Measurements from ENCODE around the gene KCNIP4. TPM values are rescaled to one million over a fixed set of nuclear protein-coding genes. Genes with fewer than 3 reads are reported as not detected.

KCNIP4 gene
- polyA plus RNA-seq, 1 donor (not counting 4 experiments of a cell fraction or from before 2014, with no cell fraction given), result 0.07 TPM

DNA sequence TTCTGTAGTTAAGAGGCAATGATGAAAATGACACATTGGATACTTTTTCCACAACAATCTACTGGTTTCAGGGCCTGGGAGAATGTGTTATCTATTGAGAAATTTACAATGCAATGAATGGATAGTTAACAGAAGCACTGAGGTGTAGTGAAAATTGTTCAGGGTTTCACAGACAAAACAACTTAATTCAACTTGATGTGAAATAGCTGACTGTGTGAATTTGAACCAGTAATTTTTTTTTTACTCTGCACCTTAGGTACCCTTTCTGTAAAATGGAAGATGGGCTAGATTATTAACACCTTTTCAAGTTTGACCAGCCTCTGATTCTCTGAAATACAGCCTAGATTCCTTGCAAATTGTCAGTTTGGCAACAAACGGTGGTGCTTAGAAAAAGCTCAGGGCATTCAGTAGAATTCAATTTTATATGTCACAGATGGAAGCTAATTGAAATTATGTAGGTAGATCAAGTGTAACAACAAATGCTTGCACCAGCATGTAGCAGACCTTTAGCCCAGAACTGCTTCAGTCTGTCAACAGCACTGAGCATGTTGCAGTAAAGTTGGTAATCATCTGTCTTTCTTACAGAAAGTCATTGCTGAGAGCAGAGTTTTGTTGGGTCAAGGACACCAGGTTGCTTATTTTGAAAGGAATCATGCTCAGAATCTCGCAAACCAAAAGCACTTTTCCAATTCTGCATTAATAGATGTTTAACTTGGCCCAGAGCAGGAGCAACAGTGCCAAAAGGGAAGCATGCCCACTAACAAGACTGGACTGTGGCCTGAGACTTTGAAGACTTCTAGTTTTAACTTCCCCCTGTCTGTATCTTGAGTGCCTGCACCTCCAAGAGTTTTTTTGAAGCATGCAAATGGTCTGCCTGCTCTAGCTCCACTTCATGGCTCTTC is 721.7 kb downstream of the KCNIP4 start:
- Histone ChIP-seq H3K9me3 (ENCODE audit: control insufficient read depth, low read depth, low read length) (no peaks in the 10 kb centered on the region), H3K79me2 (ENCODE audit: control insufficient read depth, insufficient read depth, low read length) (no peaks in the 10 kb centered on the region), H2AFZ (ENCODE audit: control insufficient read depth, low read length) (no peak overlapping the region), H3K4me3 (ENCODE audit: control insufficient read depth in 2 of 3, extremely low read depth in 1 of 3, insufficient read depth in 2 of 3, low read depth in 1 of 3, low read length in 3 of 3) (no peak overlapping the region), H3K27ac (ENCODE audit: control insufficient read depth, insufficient read depth, low read length) (no peak overlapping the region), H3K9me1 (ENCODE audit: control insufficient read depth, extremely low read depth, insufficient read depth, low read length) (no peaks in the 10 kb centered on the region), H4K20me1 (ENCODE audit: control insufficient read depth, extremely low read depth, insufficient read depth, low read length) (no peaks in the 10 kb centered on the region), H3K4me1 (ENCODE audit: control insufficient read depth, extremely low read depth, insufficient read depth, low read length) (no peaks in the 10 kb centered on the region), H3K27me3 (ENCODE audit: control insufficient read depth, extremely low read depth, insufficient read depth, low read length) (no peaks in the 10 kb centered on the region), H3K36me3 (ENCODE audit: control insufficient read depth in 2 of 2, extremely low read depth in 1 of 2, insufficient read depth in 2 of 2, low read length in 2 of 2) (no peaks in the 10 kb centered on the region), H3K4me2 (ENCODE audit: control insufficient read depth, extremely low read depth, insufficient read depth, low read depth, low read length) (no peak overlapping the region), H3K9ac (ENCODE audit: control insufficient read depth, extremely low read depth, insufficient read depth, low read length) (no peak overlapping the region)
- no peak for TF ChIP-seq EZH2 (IDR thresholded peaks at IDR 0.05; ENCODE audit: low read length)
- TF ChIP-seq, protein P1, sequence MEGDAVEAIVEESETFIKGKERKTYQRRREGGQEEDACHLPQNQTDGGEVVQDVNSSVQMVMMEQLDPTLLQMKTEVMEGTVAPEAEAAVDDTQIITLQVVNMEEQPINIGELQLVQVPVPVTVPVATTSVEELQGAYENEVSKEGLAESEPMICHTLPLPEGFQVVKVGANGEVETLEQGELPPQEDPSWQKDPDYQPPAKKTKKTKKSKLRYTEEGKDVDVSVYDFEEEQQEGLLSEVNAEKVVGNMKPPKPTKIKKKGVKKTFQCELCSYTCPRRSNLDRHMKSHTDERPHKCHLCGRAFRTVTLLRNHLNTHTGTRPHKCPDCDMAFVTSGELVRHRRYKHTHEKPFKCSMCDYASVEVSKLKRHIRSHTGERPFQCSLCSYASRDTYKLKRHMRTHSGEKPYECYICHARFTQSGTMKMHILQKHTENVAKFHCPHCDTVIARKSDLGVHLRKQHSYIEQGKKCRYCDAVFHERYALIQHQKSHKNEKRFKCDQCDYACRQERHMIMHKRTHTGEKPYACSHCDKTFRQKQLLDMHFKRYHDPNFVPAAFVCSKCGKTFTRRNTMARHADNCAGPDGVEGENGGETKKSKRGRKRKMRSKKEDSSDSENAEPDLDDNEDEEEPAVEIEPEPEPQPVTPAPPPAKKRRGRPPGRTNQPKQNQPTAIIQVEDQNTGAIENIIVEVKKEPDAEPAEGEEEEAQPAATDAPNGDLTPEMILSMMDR (optimal IDR thresholded peaks at IDR 0.05 in 1 of 3, IDR thresholded peaks at IDR 0.05 in 1 of 3, conservative IDR thresholded peaks at IDR 0.05 in 1 of 3; ENCODE audit: extremely low read depth in 1 of 3, insufficient read depth in 2 of 3, low read length in 3 of 3), result no peak
- FAIRE-seq, result no peak
- dilution Hi-C loops (cut with MboI; ENCODE audit: extremely low pct_ligation_motif_present, low sequenced_read_pairs), result no loop called here
- no peak for DNase-seq (ENCODE audit: low read depth, low spot score)

DNA sequence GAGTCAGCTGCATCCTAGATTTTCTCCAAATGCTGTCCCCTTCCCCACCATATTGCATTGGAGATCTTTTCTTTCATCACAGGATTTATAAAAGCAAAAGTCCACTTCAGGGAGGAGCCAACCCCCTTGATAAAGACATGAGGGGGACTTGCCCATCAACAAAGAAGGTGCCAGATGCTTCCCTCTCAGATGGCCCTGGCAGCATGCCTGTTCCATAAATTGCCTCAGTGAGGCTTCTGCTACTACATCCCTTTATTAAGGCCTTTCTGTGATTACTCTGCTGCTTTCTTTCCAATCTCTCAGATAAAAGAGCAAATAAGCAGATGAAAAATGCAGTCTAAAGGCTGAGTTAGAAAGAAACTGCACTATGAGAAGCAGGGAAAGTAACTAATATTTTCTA is 736.7 kb downstream of the KCNIP4 start:
- H2AFZ ChIP-seq (ENCODE audit: control insufficient read depth, low read length), result no peak overlapping the region
- no peaks in the 10 kb centered on the region for H3K9me1 ChIP-seq (ENCODE audit: control insufficient read depth, extremely low read depth, insufficient read depth, low read length)
- H3K79me2 ChIP-seq (ENCODE audit: control insufficient read depth, insufficient read depth, low read length), result no peaks in the 10 kb centered on the region
- no peaks in the 10 kb centered on the region for H4K20me1 ChIP-seq (ENCODE audit: control insufficient read depth, extremely low read depth, insufficient read depth, low read length)
- H3K27me3 ChIP-seq (ENCODE audit: control insufficient read depth, extremely low read depth, insufficient read depth, low read length), result no peaks in the 10 kb centered on the region
- TF ChIP-seq, protein P1 (optimal IDR thresholded peaks at IDR 0.05 in 1 of 3, IDR thresholded peaks at IDR 0.05 in 1 of 3, conservative IDR thresholded peaks at IDR 0.05 in 1 of 3; ENCODE audit: extremely low read depth in 1 of 3, insufficient read depth in 2 of 3, low read length in 3 of 3), result no peak
- TF ChIP-seq EZH2 (IDR thresholded peaks at IDR 0.05; ENCODE audit: low read length), result no peak
- no peak overlapping the region for H3K4me3 ChIP-seq (ENCODE audit: control insufficient read depth in 2 of 3, extremely low read depth in 1 of 3, insufficient read depth in 2 of 3, low read depth in 1 of 3, low read length in 3 of 3)
- no peak overlapping the region for H3K4me2 ChIP-seq (ENCODE audit: control insufficient read depth, extremely low read depth, insufficient read depth, low read depth, low read length)
- H3K9ac ChIP-seq (ENCODE audit: control insufficient read depth, extremely low read depth, insufficient read depth, low read length), result no peak overlapping the region
- H3K27ac ChIP-seq (ENCODE audit: control insufficient read depth, insufficient read depth, low read length), result no peak overlapping the region
- DNase-seq (ENCODE audit: low read depth, low spot score) (no peak), FAIRE-seq (no peak)
- no peaks in the 10 kb centered on the region for H3K4me1 ChIP-seq (ENCODE audit: control insufficient read depth, extremely low read depth, insufficient read depth, low read length)
- H3K36me3 ChIP-seq (ENCODE audit: control insufficient read depth in 2 of 2, extremely low read depth in 1 of 2, insufficient read depth in 2 of 2, low read length in 2 of 2), result no peaks in the 10 kb centered on the region
- dilution Hi-C loops (cut with MboI; ENCODE audit: extremely low pct_ligation_motif_present, low sequenced_read_pairs), result no loop called here
- H3K9me3 ChIP-seq (ENCODE audit: control insufficient read depth, low read depth, low read length), result no peaks in the 10 kb centered on the region

Measured in keratinocyte (primary cell).